Panc1 (cell line): ENCODE results near the gene MKRN2.

Source experiments
- POLR2AphosphoS5 ChIP-seq: IDR thresholded peaks from 2 replicates; pipeline ENCODE4 v1.6.1; 2012; ENCODE audit warnings: mild to moderate bottlenecking, low read depth, low read length, moderate library complexity
- TCF7L2 ChIP-seq: IDR thresholded peaks from 2 replicates; pipeline ENCODE4 v1.6.1; 2011; ENCODE audit warnings: mild to moderate bottlenecking, low read depth, low read length, inconsistent platforms
- TF ChIP-seq, protein P1 (sequence below): fragments of 450-650 bp; IDR thresholded peaks from 2 replicates; pipeline ENCODE4 v1.5.1; 2017; ENCODE audit warnings: mild to moderate bottlenecking

- TF ChIP-seq, protein P1, sequence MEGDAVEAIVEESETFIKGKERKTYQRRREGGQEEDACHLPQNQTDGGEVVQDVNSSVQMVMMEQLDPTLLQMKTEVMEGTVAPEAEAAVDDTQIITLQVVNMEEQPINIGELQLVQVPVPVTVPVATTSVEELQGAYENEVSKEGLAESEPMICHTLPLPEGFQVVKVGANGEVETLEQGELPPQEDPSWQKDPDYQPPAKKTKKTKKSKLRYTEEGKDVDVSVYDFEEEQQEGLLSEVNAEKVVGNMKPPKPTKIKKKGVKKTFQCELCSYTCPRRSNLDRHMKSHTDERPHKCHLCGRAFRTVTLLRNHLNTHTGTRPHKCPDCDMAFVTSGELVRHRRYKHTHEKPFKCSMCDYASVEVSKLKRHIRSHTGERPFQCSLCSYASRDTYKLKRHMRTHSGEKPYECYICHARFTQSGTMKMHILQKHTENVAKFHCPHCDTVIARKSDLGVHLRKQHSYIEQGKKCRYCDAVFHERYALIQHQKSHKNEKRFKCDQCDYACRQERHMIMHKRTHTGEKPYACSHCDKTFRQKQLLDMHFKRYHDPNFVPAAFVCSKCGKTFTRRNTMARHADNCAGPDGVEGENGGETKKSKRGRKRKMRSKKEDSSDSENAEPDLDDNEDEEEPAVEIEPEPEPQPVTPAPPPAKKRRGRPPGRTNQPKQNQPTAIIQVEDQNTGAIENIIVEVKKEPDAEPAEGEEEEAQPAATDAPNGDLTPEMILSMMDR = no peak
- no peak for TF ChIP-seq POLR2AphosphoS5
- no peak for TF ChIP-seq TCF7L2
Observed at GRCh38 chr3:12569836-12570235, 12.9 kb downstream of the MKRN2 start.
